Kidney epithelial cell (primary cell): Measurements from ENCODE around the gene DMKN. TPM values are rescaled to one million over a fixed set of nuclear protein-coding genes. Genes with fewer than 3 reads are reported as not detected.

ENCODE experiments used
- DNase-seq: peaks from one replicate; pipeline ENCODE4 v3.0.0-alpha.2; 2010; ENCODE audit warnings: low read depth
- H3K27me3 ChIP-seq: 2 replicates; pipeline ENCODE4 v1.6.0; 2011; ENCODE audit warnings: low read length; ENCODE audit not compliant: control insufficient read depth, insufficient read depth
- H3K36me3 ChIP-seq: 2 replicates; pipeline ENCODE4 v1.5.1; 2011; ENCODE audit warnings: low read length; ENCODE audit not compliant: control insufficient read depth, insufficient read depth
- H3K4me3 ChIP-seq: 2 replicates; pipeline ENCODE4 v1.5.1; 2011; ENCODE audit warnings: low read depth, mild to moderate bottlenecking, control low read depth, low read length
- total RNA-seq: library from RNA; depleted of rRNA; stranded (reverse); fragments of >200 nt; gene quantifications from 2 replicates; pipeline ENCODE4 v1.2.3, GENCODE V29; 2015
- TF ChIP-seq, protein P1 (sequence below): IDR thresholded peaks from 2 replicates; pipeline ENCODE4 v1.5.1; 2011; ENCODE audit warnings: mild to moderate bottlenecking, moderate library complexity, low read length, control low read depth, inconsistent platforms; ENCODE audit not compliant: insufficient read depth, poor library complexity, severe bottlenecking

Gene DMKN
- total RNA-seq, 1 donor from 2014 or later = 266 TPM

DNA sequence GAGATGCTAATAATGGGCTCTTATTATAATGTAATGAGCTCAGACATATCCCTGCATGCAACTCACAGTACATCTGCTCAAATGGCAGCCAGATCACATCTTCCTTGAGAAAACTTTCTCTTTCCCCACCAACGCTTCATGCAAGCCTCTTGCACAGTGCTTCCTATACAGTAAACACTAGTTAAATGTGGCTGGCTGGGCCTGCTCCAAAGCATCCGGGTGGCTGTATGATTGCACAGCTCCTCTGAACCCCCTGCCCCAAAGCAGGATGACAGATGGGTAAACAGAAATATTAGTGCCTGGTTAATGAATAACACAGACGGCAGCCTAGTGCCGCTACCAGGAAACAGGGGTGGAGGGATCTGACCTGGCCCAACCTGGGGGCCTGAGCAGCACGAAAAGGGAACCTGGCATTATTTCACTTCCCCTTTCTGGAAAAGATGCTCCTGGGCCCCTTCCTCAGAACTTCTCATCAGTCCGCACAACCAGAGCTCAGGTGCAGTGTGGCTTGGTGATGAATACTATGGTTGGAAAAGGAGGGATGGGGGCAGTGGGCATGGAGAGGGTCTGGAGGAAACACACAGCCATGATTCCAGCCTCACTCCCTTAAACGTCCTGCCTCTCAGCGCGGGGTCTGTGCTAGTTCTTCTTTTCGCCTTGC, 54.6 kb downstream of the DMKN start:
- no peak for DNase-seq
- Histone ChIP-seq H3K36me3 (no peaks in the 10 kb centered on the region), H3K27me3 (no peaks in the 10 kb centered on the region), H3K4me3 (no peak overlapping the region)
- TF ChIP-seq, protein P1, sequence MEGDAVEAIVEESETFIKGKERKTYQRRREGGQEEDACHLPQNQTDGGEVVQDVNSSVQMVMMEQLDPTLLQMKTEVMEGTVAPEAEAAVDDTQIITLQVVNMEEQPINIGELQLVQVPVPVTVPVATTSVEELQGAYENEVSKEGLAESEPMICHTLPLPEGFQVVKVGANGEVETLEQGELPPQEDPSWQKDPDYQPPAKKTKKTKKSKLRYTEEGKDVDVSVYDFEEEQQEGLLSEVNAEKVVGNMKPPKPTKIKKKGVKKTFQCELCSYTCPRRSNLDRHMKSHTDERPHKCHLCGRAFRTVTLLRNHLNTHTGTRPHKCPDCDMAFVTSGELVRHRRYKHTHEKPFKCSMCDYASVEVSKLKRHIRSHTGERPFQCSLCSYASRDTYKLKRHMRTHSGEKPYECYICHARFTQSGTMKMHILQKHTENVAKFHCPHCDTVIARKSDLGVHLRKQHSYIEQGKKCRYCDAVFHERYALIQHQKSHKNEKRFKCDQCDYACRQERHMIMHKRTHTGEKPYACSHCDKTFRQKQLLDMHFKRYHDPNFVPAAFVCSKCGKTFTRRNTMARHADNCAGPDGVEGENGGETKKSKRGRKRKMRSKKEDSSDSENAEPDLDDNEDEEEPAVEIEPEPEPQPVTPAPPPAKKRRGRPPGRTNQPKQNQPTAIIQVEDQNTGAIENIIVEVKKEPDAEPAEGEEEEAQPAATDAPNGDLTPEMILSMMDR = no peak

- no peak for DNase-seq
- Histone ChIP-seq H3K36me3 (no peaks in the 10 kb centered on the region), H3K4me3 (no peak overlapping the region), H3K27me3 (no peaks in the 10 kb centered on the region)
- TF ChIP-seq, protein P1 = no peak
Observed at GRCh38 chr19:35458192-35458591, 55.3 kb downstream of the DMKN start.

DNA sequence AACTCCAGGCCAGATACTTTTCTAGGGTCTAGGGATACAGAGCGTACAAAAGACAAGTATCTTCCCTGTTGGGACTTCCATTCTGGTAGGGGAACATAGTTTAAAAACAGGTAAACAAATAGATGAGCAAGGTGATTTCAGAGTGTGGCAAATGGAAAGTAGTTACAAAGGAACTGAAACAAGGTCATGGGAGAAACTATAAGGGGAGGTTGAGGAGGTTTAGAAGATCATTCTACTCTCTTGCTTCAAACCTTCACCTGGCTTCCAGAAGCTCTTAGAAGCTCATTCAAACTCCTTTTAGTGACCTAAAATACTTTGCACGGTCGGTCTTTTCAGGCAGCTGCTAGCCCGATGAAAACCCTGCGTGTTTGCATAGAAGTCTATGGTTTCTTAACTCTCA, 56.3 kb downstream of the DMKN start:
- TF ChIP-seq, protein P1 = no peak
- H3K4me3 ChIP-seq = no peak overlapping the region
- no peaks in the 10 kb centered on the region for H3K27me3 ChIP-seq
- H3K36me3 ChIP-seq = no peaks in the 10 kb centered on the region
- no peak for DNase-seq

GRCh38 chr19:35455616-35456201, 57.7 kb downstream of the DMKN start:
- no peak for DNase-seq

GRCh38 chr19:35454663-35455062, 58.8 kb downstream of the DMKN start:
- DNase-seq = no peak
- TF ChIP-seq, protein P1 = no peak
- Histone ChIP-seq H3K4me3 (no peak overlapping the region), H3K27me3 (no peaks in the 10 kb centered on the region), H3K36me3 (no peaks in the 10 kb centered on the region)

More at GRCh38 chr19:35455616-35456201, 57.7 kb downstream of the DMKN start:
- TF ChIP-seq, protein P1 = no peak
- no peaks in the 10 kb centered on the region for H3K27me3 ChIP-seq
- no peaks in the 10 kb centered on the region for H3K36me3 ChIP-seq
- H3K4me3 ChIP-seq = no peak overlapping the region
